Smooth muscle cell (in vitro differentiated cells): ENCODE results near the gene PALMD. TPM values are rescaled to one million over a fixed set of nuclear protein-coding genes. Genes with fewer than 3 reads are reported as not detected.

Experiments used
- DNase-seq: peaks from one replicate; lab custom pipeline; 2025; ENCODE audit not compliant: unreplicated experiment; lab: John Stamatoyannopoulos, UW
- H2AFZ ChIP-seq: fragments of 200-600 bp; sonication (generic); 2 replicates; pipeline ENCODE4 v1.6.0; 2016; ENCODE audit warnings: antibody characterized with exemption, low read depth, mild to moderate bottlenecking
- H3F3A ChIP-seq: fragments of 200-600 bp; sonication (generic); 2 replicates; pipeline ENCODE4 v1.6.0; 2017; ENCODE audit warnings: antibody characterized with exemption, low read depth
- H3K27ac ChIP-seq: fragments of 200-600 bp; sonication (generic); 2 replicates; pipeline ENCODE4 v1.5.1; 2016; ENCODE audit warnings: low read depth, mild to moderate bottlenecking
- H3K27me3 ChIP-seq: fragments of 200-600 bp; sonication (generic); 2 replicates; pipeline ENCODE4 v1.6.1; 2016; ENCODE audit warnings: low read depth, mild to moderate bottlenecking
- H3K36me3 ChIP-seq: fragments of 200-600 bp; sonication (generic); 2 replicates; pipeline ENCODE4 v1.5.1; 2016; ENCODE audit warnings: low read depth
- H3K4me1 ChIP-seq: fragments of 200-600 bp; sonication (generic); 2 replicates; pipeline ENCODE4 v1.5.1; 2016; ENCODE audit warnings: low read depth
- H3K4me2 ChIP-seq: fragments of 200-600 bp; sonication (generic); 2 replicates; pipeline ENCODE4 v1.6.0; 2016; ENCODE audit warnings: mild to moderate bottlenecking
- H3K4me3 ChIP-seq: fragments of 200-600 bp; sonication (generic); 2 replicates; pipeline ENCODE4 v1.5.1; 2016; ENCODE audit warnings: mild to moderate bottlenecking
- H3K79me2 ChIP-seq: fragments of 200-600 bp; sonication (generic); 2 replicates; pipeline ENCODE4 v1.6.0; 2016; ENCODE audit warnings: low read depth, mild to moderate bottlenecking
- H3K9ac ChIP-seq: fragments of 200-600 bp; sonication (generic); 2 replicates; pipeline ENCODE4 v1.6.0; 2016; ENCODE audit warnings: low read depth
- H3K9me3 ChIP-seq: fragments of 200-600 bp; sonication (generic); replicated peaks from 2 replicates; pipeline ENCODE4 v1.5.1; 2016; ENCODE audit warnings: low read depth
- H4K20me1 ChIP-seq: fragments of 200-600 bp; sonication (generic); 2 replicates; pipeline ENCODE4 v1.6.0; 2016; ENCODE audit warnings: low read depth
- CTCF ChIP-seq: fragments of 200-600 bp; sonication (generic); IDR thresholded peaks from 2 replicates; pipeline ENCODE4 v1.5.1; 2017; ENCODE audit warnings: borderline replicate concordance, mild to moderate bottlenecking, antibody characterized with exemption; ENCODE audit not compliant: insufficient read depth, poor library complexity, severe bottlenecking
- WGBS: methylation state at CpG from one replicate; pipeline ENCODE4 v1.1.7; 2016; ENCODE audit warnings: low lambda C conversion rate; 5-methylcytosine and 5-hydroxymethylcytosine counted together
- polyA plus RNA-seq: library from polyadenylated mRNA; unstranded; fragments of >200 nt; fragmentation: Nextera tagmentation; extraction: Ambion mirVana; gene quantifications from 2 replicates; pipeline ENCODE4 v1.2.1, GENCODE V29; 2016
- total RNA-seq: library from RNA; depleted of rRNA; stranded (reverse); fragments of >200 nt; gene quantifications from 2 replicates; pipeline ENCODE4 v1.2.3, GENCODE V29; 2014

The PALMD gene
- total and polyA plus RNA-seq, 2 experiments from 2014 or later: 1.1 to 1.2 TPM

DNA sequence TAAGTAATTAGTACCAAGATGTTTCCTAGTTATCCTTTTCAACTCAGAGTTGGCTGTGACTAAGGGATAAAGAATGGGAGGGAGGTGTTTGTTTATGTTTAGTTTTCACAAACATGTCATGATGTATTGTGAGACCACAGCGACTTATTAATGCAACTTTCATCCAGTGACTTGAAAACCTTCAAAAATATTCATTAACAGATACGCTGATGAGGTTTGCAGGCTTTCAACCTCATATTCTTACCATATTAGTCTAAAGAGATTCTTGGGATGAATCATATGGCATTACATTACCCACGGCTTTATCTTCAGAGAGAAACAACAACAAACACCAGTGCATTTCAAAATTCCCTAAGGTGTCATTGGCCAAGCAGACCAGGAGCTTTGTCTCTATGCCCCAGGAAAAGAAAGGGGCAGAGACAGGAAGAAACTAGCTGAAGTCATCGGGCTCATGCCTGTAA, 36.4 kb downstream of the PALMD start:
- H3K27me3 ChIP-seq: no peaks in the 10 kb centered on the region
- H3K4me1 ChIP-seq: no peaks in the 10 kb centered on the region
- H3K9me3 ChIP-seq: no peaks in the 10 kb centered on the region
- DNase-seq: no peak
- no peak overlapping the region for H3K9ac ChIP-seq
- H3K4me3 ChIP-seq: no peak overlapping the region
- H3K4me2 ChIP-seq: peak overlapping the region; percentile 12
- no peak for TF ChIP-seq CTCF
- no peaks in the 10 kb centered on the region for H3K79me2 ChIP-seq
- peak overlapping the region; percentile 49 for H3K27ac ChIP-seq
- no peaks in the 10 kb centered on the region for H4K20me1 ChIP-seq
- no peak overlapping the region for H2AFZ ChIP-seq
- H3F3A ChIP-seq: no peaks in the 10 kb centered on the region
- H3K36me3 ChIP-seq: no peaks in the 10 kb centered on the region
- WGBS: 26% methylated on average over 4 of the region's 4 CpGs

GRCh38 chr1:99685516-99686180, 39.7 kb downstream of the PALMD start:
- DNase-seq: peak; percentile 32
- H3K79me2 ChIP-seq: no peaks in the 10 kb centered on the region
- H3K36me3 ChIP-seq: no peaks in the 10 kb centered on the region
- 21% methylated on average over 6 of the region's 6 CpGs for WGBS
- H3K4me2 ChIP-seq: no peak overlapping the region
- H3F3A ChIP-seq: no peaks in the 10 kb centered on the region
- H3K27ac ChIP-seq: peak overlapping the region; percentile 9
- no peak overlapping the region for H3K4me3 ChIP-seq
- no peaks in the 10 kb centered on the region for H3K4me1 ChIP-seq
- H2AFZ ChIP-seq: peak overlapping the region; percentile 30
- no peaks in the 10 kb centered on the region for H3K27me3 ChIP-seq
- TF ChIP-seq CTCF: peak; percentile 49
- no peak overlapping the region for H3K9ac ChIP-seq
- H3K9me3 ChIP-seq: no peaks in the 10 kb centered on the region
- no peaks in the 10 kb centered on the region for H4K20me1 ChIP-seq

DNA sequence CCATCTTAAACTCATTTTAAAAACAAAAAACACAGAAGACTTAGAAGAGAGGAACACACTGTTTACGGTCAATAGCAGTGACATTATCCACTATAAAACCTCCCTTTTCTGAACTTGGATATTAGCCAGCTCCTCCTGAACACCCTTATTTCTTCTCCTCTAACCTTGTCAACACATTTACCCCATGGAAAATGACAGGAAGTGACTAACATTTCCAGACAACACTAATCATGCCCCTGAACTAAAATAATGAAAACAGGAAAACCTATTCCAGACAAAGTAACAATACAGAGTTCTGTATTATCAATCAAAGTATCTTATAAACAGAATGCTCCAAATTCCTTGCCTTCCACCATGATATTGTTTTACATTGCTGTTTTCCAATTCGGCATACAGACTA, 45.3 kb downstream of the PALMD start:
- DNase-seq: no peak
- no peaks in the 10 kb centered on the region for H4K20me1 ChIP-seq
- WGBS: 73% methylated on average over 2 of the region's 2 CpGs

More for the DNA sequence above, 45.3 kb downstream of the PALMD start:
- Histone ChIP-seq H3K27ac (no peak overlapping the region), H3K4me2 (no peak overlapping the region), H3K4me1 (no peaks in the 10 kb centered on the region), H3K9me3 (no peaks in the 10 kb centered on the region), H3K79me2 (no peaks in the 10 kb centered on the region), H3K36me3 (no peaks in the 10 kb centered on the region), H3K4me3 (no peak overlapping the region), H3K9ac (no peak overlapping the region), H3K27me3 (no peaks in the 10 kb centered on the region), H2AFZ (no peak overlapping the region), H3F3A (no peaks in the 10 kb centered on the region)
- no peak for TF ChIP-seq CTCF
